CD4-positive, alpha-beta memory T cell (primary cell): Measurements from ENCODE around the gene BIK. TPM values are rescaled to one million over a fixed set of nuclear protein-coding genes. Genes with fewer than 3 reads are reported as not detected.

Experiments
- CTCF ChIA-PET: fragments of 350-600 bp; sonication (Branson Sonifier 250); formaldehyde crosslinking; loops from one replicate; lab custom pipeline; 2021; ENCODE audit warnings: inconsistent platforms; ENCODE audit not compliant: partially characterized antibody; lab: Charles Lee
- POLR2A ChIA-PET: fragments of 350-600 bp; sonication (Branson Sonifier 250); formaldehyde crosslinking; loops from one replicate; lab custom pipeline; 2021; ENCODE audit not compliant: partially characterized antibody; lab: Charles Lee
- DNase-seq, 5 donors: peaks; one replicate each; pipeline versions ENCODE4 v3.0.0 to v3.0.0-alpha.2; 2020 to 2022; ENCODE audit warnings: mixed read lengths in 1 of 5
- H3K27ac ChIP-seq: one replicate; pipeline ENCODE4 v1.7.0; 2013; ENCODE audit warnings: low read depth, low read length
- H3K27me3 ChIP-seq: 2 replicates; pipeline ENCODE4 v1.7.0; 2013; ENCODE audit warnings: mild to moderate bottlenecking, low read length, moderate library complexity; ENCODE audit not compliant: insufficient read depth
- H3K36me3 ChIP-seq: 2 replicates; pipeline ENCODE4 v1.7.0; 2013; ENCODE audit warnings: mild to moderate bottlenecking, low read length, moderate library complexity; ENCODE audit not compliant: insufficient read depth
- H3K4me1 ChIP-seq: 2 replicates; pipeline ENCODE4 v1.7.0; 2013; ENCODE audit warnings: mild to moderate bottlenecking, low read length, moderate library complexity; ENCODE audit not compliant: insufficient read depth
- H3K4me3 ChIP-seq, 2 donors: one replicate each; pipeline ENCODE4 v1.7.0; 2013; ENCODE audit warnings: low read length in 2 of 2, mild to moderate bottlenecking in 1 of 2
- H3K9me3 ChIP-seq, 2 donors: one replicate each; pipeline ENCODE4 v1.7.0; 2013; ENCODE audit warnings: low read length in 2 of 2, control low read depth in 1 of 2; ENCODE audit not compliant: control insufficient read depth in 1 of 2
- H3K27ac Mint-ChIP-seq, 7 donors: one replicate each; pipeline ENCODE4 v1.8.0; 2020 to 2021; ENCODE audit warnings: mixed read lengths in 7 of 7, mild to moderate bottlenecking in 6 of 7, inconsistent platforms in 3 of 7, moderate library complexity in 3 of 7
- H3K27me3 Mint-ChIP-seq, 2 donors: one replicate each; pipeline ENCODE4 v1.8.0; 2020 to 2021; ENCODE audit warnings: mixed read lengths in 2 of 2
- H3K36me3 Mint-ChIP-seq, 2 donors: one replicate each; pipeline ENCODE4 v1.8.0; 2020 to 2021; ENCODE audit warnings: mixed read lengths in 2 of 2, inconsistent platforms in 1 of 2, mild to moderate bottlenecking in 1 of 2
- H3K4me1 Mint-ChIP-seq, 4 donors: one replicate each; pipeline ENCODE4 v1.8.0; 2020 to 2021; ENCODE audit warnings: mixed read lengths in 4 of 4, mild to moderate bottlenecking in 1 of 4
- H3K4me3 Mint-ChIP-seq, 8 donors: one replicate each; pipeline ENCODE4 v1.8.0; 2020 to 2021; ENCODE audit warnings: mixed read lengths in 8 of 8, mild to moderate bottlenecking in 7 of 8, moderate library complexity in 6 of 8, inconsistent platforms in 3 of 8
- H3K9me3 Mint-ChIP-seq, 8 donors: one replicate each; pipeline ENCODE4 v1.8.0; 2020 to 2021; ENCODE audit warnings: mixed read lengths in 8 of 8, mild to moderate bottlenecking in 5 of 8, inconsistent platforms in 3 of 8, moderate library complexity in 1 of 8
- intact Hi-C: fragments of 100-400 bp; cut with micrococcal nuclease; formaldehyde crosslinking; loops from one replicate; pipeline ENCODE4 v1.15.1; 2023
- polyA plus RNA-seq, 2 donors: library from polyadenylated mRNA; unstranded; fragments of 300-500 nt; fragmentation: Illumina TruSeq; gene quantifications; one replicate each; pipeline ENCODE4 v1.2.3, GENCODE V29; 2021
- total RNA-seq, 2 experiments: library from RNA; stranded (reverse); gene quantifications; one replicate each; pipeline ENCODE4 v1.2.3, GENCODE V29; 2021

Gene BIK
- total and polyA plus RNA-seq, 4 experiments from 2014 or later, result 2.5 to 8.8 (median 5.6) TPM

DNA sequence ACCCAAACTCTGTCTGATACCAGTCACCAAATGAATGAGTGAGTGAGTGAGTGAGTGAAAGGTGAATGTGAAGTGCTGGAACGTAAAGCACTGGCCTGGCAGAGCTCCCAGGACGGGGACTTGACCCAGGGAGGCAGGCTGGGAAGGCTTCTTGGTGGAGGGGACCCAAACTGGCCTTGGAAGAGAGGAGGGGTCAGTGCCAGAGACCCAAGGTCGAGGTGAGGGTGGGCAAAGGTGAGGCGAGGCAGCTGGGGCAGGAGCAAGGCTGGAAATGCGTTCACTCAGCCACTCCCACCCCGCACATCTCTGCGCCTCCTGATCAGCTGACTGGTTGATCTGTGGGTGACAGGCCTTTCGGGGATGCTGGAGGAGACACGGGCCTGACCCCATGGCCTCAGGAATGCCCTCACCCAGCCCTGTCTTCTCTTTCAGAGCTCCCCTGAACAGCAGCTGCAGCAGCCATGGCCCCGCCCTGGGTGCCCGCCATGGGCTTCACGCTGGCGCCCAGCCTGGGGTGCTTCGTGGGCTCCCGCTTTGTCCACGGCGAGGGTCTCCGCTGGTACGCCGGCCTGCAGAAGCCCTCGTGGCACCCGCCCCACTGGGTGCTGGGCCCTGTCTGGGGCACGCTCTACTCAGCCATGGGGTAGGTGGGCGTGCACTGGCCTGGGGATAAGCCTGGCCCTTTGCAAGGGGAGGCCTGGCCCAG, 48.4 kb downstream of the BIK start:
- DNase-seq, result no peak
- Mint-ChIP-seq H3K4me1 (peaks cover 0 to 24% (median 4%) of the 10 kb centered on the region in 4 donors), H3K9me3 (no peaks in the 10 kb centered on the region), H3K27me3 (no peaks in the 10 kb centered on the region), H3K27ac (peak overlapping the region in 2 of 7 donors; percentile 65 to 70), H3K36me3 (peaks cover 4 to 17% of the 10 kb centered on the region in 2 donors), H3K4me3 (no peak overlapping the region)
- intact Hi-C loops, result no loop called here
- no peaks in the 10 kb centered on the region for H3K27me3 ChIP-seq
- POLR2A ChIA-PET, result no interaction called here
- H3K9me3 ChIP-seq, result no peaks in the 10 kb centered on the region
- H3K4me3 ChIP-seq, result no peak overlapping the region
- CTCF ChIA-PET, result no interaction called here
- no peak overlapping the region for H3K27ac ChIP-seq
- H3K4me1 ChIP-seq, result peaks cover 5% of the 10 kb centered on the region
- no peaks in the 10 kb centered on the region for H3K36me3 ChIP-seq

DNA sequence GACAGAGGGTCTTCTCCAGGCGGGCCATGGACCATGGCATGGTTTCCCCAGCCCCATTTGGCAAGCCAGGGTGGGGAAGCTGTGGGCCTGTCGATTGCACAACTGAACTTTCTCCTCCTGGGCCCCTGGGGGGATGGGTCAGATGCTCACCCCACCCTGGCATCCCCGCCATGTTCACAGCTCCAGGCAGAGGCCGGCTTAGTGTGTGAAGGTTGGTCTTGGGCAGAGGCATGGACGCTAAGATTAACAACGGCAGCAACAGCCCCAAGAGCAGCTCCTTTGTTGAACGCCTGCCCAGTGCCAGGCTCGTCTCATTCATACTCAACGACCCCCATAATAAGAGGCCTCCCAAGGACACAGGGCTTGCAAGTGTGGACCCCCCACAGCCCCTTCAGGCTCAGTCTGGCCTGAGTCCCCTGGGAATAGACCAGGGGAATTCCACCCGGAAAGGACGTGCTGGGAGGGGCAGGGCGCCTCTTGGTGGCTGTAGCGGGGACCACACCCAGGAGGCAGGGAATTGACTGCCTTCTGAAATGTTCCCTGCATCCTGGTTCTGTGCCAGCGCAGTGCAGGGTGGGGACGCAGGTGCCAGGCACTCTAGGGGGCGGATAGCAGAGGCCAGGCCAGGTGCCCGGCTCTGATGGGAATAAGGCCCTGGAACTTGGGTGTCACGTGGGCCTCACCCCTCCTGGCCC, 49.1 kb downstream of the BIK start:
- CTCF ChIA-PET, result no interaction called here
- POLR2A ChIA-PET, result no interaction called here

DNA sequence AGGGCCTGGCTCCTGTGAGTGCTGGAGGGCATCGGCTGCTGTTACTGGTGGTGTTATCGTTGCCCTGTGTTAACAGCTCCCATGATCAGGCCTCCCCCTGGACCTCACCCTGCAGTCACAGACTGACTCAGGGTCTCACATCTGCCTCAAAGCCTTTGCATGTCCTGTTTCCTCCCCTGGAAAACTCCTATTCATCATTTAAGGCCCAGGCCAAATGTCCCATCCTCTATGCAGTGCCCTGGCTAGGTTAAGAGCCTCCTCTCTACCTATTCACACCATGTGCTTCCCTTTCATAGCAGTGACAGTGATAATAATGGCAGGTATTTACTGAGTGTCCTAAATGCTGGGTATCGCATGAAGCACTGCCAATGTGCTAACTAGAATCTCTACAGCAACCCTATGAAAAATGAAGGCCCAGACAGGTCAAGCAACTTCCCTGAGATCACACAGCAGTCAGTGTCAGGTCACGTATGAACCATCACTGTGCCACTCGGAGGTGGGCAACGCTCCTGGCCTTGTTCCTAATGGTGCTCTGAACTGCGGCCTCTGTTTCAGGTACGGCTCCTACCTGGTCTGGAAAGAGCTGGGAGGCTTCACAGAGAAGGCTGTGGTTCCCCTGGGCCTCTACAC, 50.1 kb downstream of the BIK start:
- CTCF ChIA-PET, result no interaction called here
- H3K27ac ChIP-seq, result no peak overlapping the region
- H3K27ac Mint-ChIP-seq, result peak overlapping the region in 1 of 7 donors; percentile 70

More for the DNA sequence above, 49.1 kb downstream of the BIK start:
- no peaks in the 10 kb centered on the region for H3K36me3 ChIP-seq
- Mint-ChIP-seq H3K27me3 (no peaks in the 10 kb centered on the region), H3K27ac (no peak overlapping the region), H3K4me1 (peaks cover 0 to 25% (median 5%) of the 10 kb centered on the region in 4 donors), H3K9me3 (no peaks in the 10 kb centered on the region), H3K4me3 (no peak overlapping the region), H3K36me3 (peaks cover 4 to 18% of the 10 kb centered on the region in 2 donors)
- no peak overlapping the region for H3K4me3 ChIP-seq
- no peak overlapping the region for H3K27ac ChIP-seq
- no peak for DNase-seq
- no peaks in the 10 kb centered on the region for H3K27me3 ChIP-seq
- peaks cover 5% of the 10 kb centered on the region for H3K4me1 ChIP-seq
- intact Hi-C loops, result no loop called here
- no peaks in the 10 kb centered on the region for H3K9me3 ChIP-seq

DNA sequence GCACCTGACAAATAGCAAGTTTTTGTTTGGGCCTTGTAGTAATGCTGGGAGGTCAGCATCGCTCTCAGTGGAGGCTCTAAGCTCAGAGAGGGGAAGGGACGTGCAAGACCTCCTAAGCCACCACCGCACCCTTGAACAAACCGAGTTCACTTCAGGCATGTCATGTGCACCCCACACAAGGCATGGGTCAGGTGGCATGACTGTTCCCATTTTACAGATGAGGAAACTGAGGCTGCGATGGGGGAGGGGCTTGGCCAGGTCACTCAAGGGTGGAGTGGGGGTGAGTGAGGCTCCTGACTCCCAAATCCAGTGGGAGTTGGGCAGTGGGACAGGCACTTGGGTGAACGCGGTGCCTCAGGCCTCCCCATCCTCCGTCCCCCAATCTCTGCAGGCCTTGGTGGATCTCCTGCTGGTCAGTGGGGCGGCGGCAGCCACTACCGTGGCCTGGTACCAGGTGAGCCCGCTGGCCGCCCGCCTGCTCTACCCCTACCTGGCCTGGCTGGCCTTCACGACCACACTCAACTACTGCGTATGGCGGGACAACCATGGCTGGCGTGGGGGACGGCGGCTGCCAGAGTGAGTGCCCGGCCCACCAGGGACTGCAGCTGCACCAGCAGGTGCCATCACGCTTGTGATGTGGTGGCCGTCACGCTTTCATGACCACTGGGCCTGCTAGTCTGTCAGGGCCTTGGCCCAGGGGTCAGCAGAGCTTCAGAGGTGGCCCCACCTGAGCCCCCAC, 52.0 kb downstream of the BIK start:
- Histone ChIP-seq H3K4me3 (no peak overlapping the region), H3K4me1 (peaks cover 5% of the 10 kb centered on the region), H3K27me3 (no peaks in the 10 kb centered on the region), H3K9me3 (no peaks in the 10 kb centered on the region), H3K27ac (no peak overlapping the region), H3K36me3 (no peaks in the 10 kb centered on the region)
- H3K4me3 Mint-ChIP-seq, result no peak overlapping the region
- no peaks in the 10 kb centered on the region for H3K9me3 Mint-ChIP-seq
- no peaks in the 10 kb centered on the region for H3K27me3 Mint-ChIP-seq
- intact Hi-C loops, result no loop called here
- peak overlapping the region in 1 of 7 donors; percentile 47 for H3K27ac Mint-ChIP-seq
- no peak for DNase-seq
- H3K36me3 Mint-ChIP-seq, result peaks cover 4 to 20% of the 10 kb centered on the region in 2 donors
- H3K4me1 Mint-ChIP-seq, result peaks cover 0 to 14% (median 5%) of the 10 kb centered on the region in 4 donors
- ChIA-PET CTCF (no interaction called here), POLR2A (interaction anchor here (1.7 kb wide), 1 partner anchor 24 kb away, joined by 4 read pairs; no protein-coding TSS in a partner anchor)

More for the DNA sequence above, 50.1 kb downstream of the BIK start:
- H3K9me3 ChIP-seq, result no peaks in the 10 kb centered on the region
- peaks cover 0 to 23% (median 5%) of the 10 kb centered on the region in 4 donors for H3K4me1 Mint-ChIP-seq
- intact Hi-C loops, result no loop called here
- H3K27me3 ChIP-seq, result no peaks in the 10 kb centered on the region
- H3K36me3 ChIP-seq, result no peaks in the 10 kb centered on the region
- peaks cover 4 to 18% of the 10 kb centered on the region in 2 donors for H3K36me3 Mint-ChIP-seq
- POLR2A ChIA-PET, result interaction anchor here (1.5 kb wide), 1 partner anchor 8 kb away, joined by 6 read pairs; no protein-coding TSS in a partner anchor
- H3K4me1 ChIP-seq, result peaks cover 5% of the 10 kb centered on the region
- no peak overlapping the region for H3K4me3 Mint-ChIP-seq
- H3K4me3 ChIP-seq, result no peak overlapping the region
- no peaks in the 10 kb centered on the region for H3K27me3 Mint-ChIP-seq
- no peaks in the 10 kb centered on the region for H3K9me3 Mint-ChIP-seq
- DNase-seq, result no peak

DNA sequence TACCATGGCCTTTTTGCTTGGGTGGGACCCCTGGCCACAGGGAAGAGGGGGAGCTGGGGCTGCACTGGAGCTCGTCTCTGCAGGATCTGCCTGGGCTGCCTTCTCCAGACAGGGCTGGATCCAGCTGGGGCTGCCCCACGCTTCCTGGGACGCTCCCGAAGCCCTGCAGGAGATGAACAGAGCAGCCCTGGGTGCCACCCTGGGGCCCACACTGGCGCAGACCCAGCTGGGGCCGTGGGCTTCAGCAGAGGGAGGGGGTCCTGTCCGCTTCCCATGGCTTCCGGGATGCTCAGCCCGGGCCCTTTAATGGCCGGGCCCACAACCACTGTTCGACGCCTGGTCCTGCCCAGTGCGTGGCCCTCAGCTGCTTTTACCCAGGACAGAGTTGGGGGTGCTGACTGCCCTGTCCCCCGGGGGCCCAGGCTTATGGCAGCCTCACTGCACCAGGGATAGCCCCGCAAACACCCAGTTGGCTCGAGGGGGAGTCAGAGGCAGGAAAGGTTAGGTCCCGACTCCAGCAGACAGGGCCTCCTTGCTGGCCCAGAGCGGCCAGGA, 52.8 kb downstream of the BIK start:
- CTCF ChIA-PET, result no interaction called here
- no peaks in the 10 kb centered on the region for H3K9me3 ChIP-seq
- intact Hi-C loops, result no loop called here
- peaks cover 0 to 8% (median 4%) of the 10 kb centered on the region in 4 donors for H3K4me1 Mint-ChIP-seq
- no peak overlapping the region for H3K4me3 ChIP-seq
- H3K36me3 ChIP-seq, result no peaks in the 10 kb centered on the region
- H3K27ac ChIP-seq, result no peak overlapping the region
- POLR2A ChIA-PET, result interaction anchor here (0.6 to 1.7 kb wide), 2 partner anchors 23 to 355 kb away, joined by 3 to 4 read pairs; no protein-coding TSS in a partner anchor
- H3K4me3 Mint-ChIP-seq, result no peak overlapping the region
- no peaks in the 10 kb centered on the region for H3K27me3 Mint-ChIP-seq
- H3K27me3 ChIP-seq, result no peaks in the 10 kb centered on the region
- no peak for DNase-seq
- H3K9me3 Mint-ChIP-seq, result no peaks in the 10 kb centered on the region
- H3K4me1 ChIP-seq, result peaks cover 2% of the 10 kb centered on the region
- H3K36me3 Mint-ChIP-seq, result peaks cover 4 to 26% of the 10 kb centered on the region in 2 donors
- no peak overlapping the region for H3K27ac Mint-ChIP-seq

DNA sequence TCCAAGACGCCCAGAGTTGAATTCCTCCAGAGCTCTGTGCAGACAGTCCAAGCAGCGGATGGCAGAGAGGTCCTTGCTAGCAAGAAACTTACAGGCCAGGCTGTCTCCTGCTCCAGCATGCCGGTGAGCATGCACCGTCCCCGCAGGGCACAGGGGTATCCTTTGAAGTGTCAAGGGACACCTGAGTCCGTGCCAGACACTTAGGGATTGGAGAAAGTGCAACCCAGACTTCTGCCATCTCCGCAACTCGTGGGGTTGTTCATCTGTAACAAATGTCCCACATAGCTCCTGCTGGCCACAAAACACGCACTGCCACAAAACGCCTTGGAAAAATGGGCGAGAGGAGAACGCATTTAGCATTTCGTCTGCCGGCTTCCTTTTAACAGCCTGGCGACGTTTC, 54.1 kb downstream of the BIK start:
- Histone ChIP-seq H3K9me3 (no peaks in the 10 kb centered on the region), H3K36me3 (no peaks in the 10 kb centered on the region), H3K4me3 (no peak overlapping the region), H3K4me1 (no peaks in the 10 kb centered on the region), H3K27me3 (no peaks in the 10 kb centered on the region), H3K27ac (no peak overlapping the region)
- Mint-ChIP-seq H3K9me3 (no peaks in the 10 kb centered on the region), H3K27ac (peak overlapping the region in 1 of 7 donors; percentile 22), H3K36me3 (peaks cover 4 to 26% of the 10 kb centered on the region in 2 donors), H3K4me1 (peaks cover 0 to 9% (median 5%) of the 10 kb centered on the region in 4 donors), H3K27me3 (no peaks in the 10 kb centered on the region), H3K4me3 (no peak overlapping the region)
- POLR2A ChIA-PET, result interaction anchor here (1.7 kb wide), 1 partner anchor 22 kb away, joined by 4 read pairs; no protein-coding TSS in a partner anchor
- intact Hi-C loops, result no loop called here
- CTCF ChIA-PET, result no interaction called here
- DNase-seq, result no peak
